PFSK-1 (cell line): ENCODE measurements around the gene RANBP3.

Source experiments
- FOXP2 ChIP-seq: optimal IDR thresholded peaks from 2 replicates; pipeline ENCODE3; 2011; ENCODE audit warnings: borderline replicate concordance, control low read depth, inconsistent platforms; ENCODE audit not compliant: insufficient read depth; ENCODE audit errors: extremely low read length, extremely low read depth
- POLR2AphosphoS5 ChIP-seq: IDR thresholded peaks from 2 replicates; pipeline ENCODE4 v1.6.1; 2012; ENCODE audit warnings: low read depth, mild to moderate bottlenecking, control low read depth, low read length, moderate library complexity
- SIN3A ChIP-seq: IDR thresholded peaks from 2 replicates; pipeline ENCODE4 v1.6.1; 2012; ENCODE audit warnings: mild to moderate bottlenecking, low read length, moderate library complexity, borderline replicate concordance; ENCODE audit not compliant: insufficient read depth
- TAF1 ChIP-seq: IDR thresholded peaks from 2 replicates; pipeline ENCODE4 v1.6.1; 2012; ENCODE audit warnings: low read length, control low read depth, borderline replicate concordance; ENCODE audit not compliant: insufficient read depth
- TF ChIP-seq, protein P1 (sequence below), 2 experiments: IDR thresholded peaks; 2 replicates each; pipeline versions ENCODE4 v1.6.1 to v1.8.0; 2011 to 2012; ENCODE audit warnings: low read depth in 2 of 2, low read length in 2 of 2, control low read depth in 1 of 2, inconsistent platforms in 1 of 2, mild to moderate bottlenecking in 1 of 2, moderate library complexity in 1 of 2; ENCODE audit not compliant: insufficient read depth in 1 of 2

The RANBP3 gene

DNA sequence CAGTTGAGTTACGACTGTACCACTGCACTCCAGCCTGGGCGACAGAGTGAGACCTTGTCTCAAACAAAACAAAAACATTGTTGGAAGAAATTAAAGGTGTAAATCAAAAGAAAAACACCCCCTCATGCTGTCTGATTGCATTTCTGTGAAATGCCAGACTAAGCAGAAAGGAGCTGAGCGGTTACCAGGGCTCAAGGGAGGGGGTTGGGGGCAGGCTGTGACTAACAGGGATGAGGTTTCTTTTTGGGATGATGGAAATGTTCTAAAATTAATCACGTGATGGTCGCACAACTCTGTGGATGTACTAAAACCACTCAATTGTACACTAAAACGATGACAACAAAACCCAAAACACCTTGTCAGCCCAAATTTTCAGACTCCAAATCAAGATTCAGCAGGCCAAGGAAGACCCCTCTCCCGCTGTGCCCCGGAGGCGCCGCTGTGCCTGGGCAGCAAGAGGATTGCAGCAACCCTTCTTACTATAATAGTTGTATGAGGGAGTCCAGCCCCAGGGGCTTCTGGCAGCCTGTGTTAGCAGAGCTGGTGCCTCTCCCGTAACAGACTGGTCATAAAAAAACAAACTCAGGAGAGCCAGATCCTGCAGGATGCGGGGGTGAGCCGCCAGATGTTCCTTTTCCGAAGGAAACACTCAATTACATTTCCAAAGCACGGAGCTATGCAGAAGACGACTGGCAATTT is 43.0 kb downstream of the RANBP3 start:
- TF ChIP-seq POLR2AphosphoS5 (no peak), TAF1 (no peak), FOXP2 (no peak), SIN3A (peak; percentile 14; the same call in 1 of the 2 replicates)
- TF ChIP-seq, protein P1, sequence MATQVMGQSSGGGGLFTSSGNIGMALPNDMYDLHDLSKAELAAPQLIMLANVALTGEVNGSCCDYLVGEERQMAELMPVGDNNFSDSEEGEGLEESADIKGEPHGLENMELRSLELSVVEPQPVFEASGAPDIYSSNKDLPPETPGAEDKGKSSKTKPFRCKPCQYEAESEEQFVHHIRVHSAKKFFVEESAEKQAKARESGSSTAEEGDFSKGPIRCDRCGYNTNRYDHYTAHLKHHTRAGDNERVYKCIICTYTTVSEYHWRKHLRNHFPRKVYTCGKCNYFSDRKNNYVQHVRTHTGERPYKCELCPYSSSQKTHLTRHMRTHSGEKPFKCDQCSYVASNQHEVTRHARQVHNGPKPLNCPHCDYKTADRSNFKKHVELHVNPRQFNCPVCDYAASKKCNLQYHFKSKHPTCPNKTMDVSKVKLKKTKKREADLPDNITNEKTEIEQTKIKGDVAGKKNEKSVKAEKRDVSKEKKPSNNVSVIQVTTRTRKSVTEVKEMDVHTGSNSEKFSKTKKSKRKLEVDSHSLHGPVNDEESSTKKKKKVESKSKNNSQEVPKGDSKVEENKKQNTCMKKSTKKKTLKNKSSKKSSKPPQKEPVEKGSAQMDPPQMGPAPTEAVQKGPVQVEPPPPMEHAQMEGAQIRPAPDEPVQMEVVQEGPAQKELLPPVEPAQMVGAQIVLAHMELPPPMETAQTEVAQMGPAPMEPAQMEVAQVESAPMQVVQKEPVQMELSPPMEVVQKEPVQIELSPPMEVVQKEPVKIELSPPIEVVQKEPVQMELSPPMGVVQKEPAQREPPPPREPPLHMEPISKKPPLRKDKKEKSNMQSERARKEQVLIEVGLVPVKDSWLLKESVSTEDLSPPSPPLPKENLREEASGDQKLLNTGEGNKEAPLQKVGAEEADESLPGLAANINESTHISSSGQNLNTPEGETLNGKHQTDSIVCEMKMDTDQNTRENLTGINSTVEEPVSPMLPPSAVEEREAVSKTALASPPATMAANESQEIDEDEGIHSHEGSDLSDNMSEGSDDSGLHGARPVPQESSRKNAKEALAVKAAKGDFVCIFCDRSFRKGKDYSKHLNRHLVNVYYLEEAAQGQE (IDR thresholded peaks at IDR 0.05; ENCODE audit: insufficient read depth in 1 of 2, low read depth in 2 of 2, low read length in 2 of 2) = no peak

DNA sequence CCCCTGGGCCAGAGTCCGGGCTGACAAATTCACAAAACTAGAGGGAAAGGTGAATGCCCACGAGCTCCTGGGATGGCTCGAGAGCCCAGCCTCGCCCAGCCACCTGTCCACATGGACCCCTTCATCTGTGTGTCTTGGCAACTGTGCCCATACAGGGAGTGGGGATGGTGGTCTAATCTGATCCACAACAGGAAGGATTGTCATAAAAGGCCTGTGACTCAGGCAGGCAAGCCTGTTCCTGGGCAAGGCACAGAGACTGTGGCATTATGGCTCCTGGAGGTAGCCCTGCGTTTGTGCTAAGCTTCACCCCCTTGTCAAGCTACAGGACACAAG is 43.9 kb downstream of the RANBP3 start:
- TF ChIP-seq POLR2AphosphoS5 (no peak), SIN3A (no peak), TAF1 (no peak), FOXP2 (no peak)
- TF ChIP-seq, protein P1 (IDR thresholded peaks at IDR 0.05; ENCODE audit: insufficient read depth in 1 of 2, low read depth in 2 of 2, low read length in 2 of 2) = no peak

DNA sequence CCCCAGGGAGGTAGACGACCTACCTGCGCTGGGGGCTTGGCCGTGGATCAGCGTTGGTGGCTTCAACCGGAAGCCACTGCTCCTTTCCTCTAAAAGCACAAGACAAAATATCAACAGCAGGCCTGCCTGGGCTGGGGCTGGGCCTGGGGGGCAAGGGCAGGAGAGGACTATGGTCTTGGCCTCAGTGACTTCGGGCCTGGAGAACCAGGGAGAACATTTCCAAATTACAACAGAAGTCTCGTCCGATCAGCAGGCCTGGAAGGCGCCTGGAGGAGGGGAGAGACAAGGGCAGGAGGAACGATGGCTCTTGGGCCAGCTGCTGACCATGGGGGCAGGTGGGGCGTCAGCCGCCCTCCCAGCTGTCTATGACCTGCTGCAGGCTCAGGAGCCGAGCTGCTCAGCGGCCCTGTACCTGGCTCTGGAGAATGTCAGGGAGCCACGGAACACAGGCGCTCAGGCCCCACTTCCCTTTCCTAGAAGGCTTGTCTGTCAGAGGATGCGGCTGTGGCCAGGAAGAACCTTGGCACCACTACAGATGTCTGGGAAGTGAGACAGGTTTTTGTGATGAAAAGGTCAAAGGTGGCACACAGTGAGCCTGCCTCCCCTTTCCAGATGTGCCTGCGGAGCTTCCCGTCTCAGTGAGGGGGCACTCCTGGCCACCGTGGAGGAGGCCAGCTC is 44.4 kb downstream of the RANBP3 start:
- no peak for TF ChIP-seq TAF1
- no peak for TF ChIP-seq FOXP2
- TF ChIP-seq POLR2AphosphoS5 = no peak
- TF ChIP-seq SIN3A = no peak
- TF ChIP-seq, protein P1 (IDR thresholded peaks at IDR 0.05; ENCODE audit: insufficient read depth in 1 of 2, low read depth in 2 of 2, low read length in 2 of 2) = no peak

GRCh38 chr19:5932609-5933262 is 45.2 kb downstream of the RANBP3 start:
- no peak for TF ChIP-seq FOXP2
- no peak for TF ChIP-seq SIN3A
- no peak for TF ChIP-seq POLR2AphosphoS5
- TF ChIP-seq, protein P1 (IDR thresholded peaks at IDR 0.05; ENCODE audit: insufficient read depth in 1 of 2, low read depth in 2 of 2, low read length in 2 of 2) = no peak
- no peak for TF ChIP-seq TAF1
